AG09309 (cell line): ENCODE results near the gene ACER2.
"Not testable (repeated sequence)": the region's sequence is repeated elsewhere in the genome, so short reads cannot be mapped to it uniquely, and the experiment has no call there.

Source experiments
- DNase-seq: peaks from one replicate; pipeline ENCODE4 v3.0.0-alpha.2; 2010; ENCODE audit warnings: low read depth
- H3K4me3 ChIP-seq: 2 replicates; pipeline ENCODE4 v1.5.1; 2011; ENCODE audit warnings: mild to moderate bottlenecking, low read depth, low read length, moderate library complexity; ENCODE audit not compliant: control insufficient read depth
- TF ChIP-seq, protein P1 (sequence below): IDR thresholded peaks from 2 replicates; pipeline ENCODE4 v1.5.1; 2011; ENCODE audit warnings: mild to moderate bottlenecking, low read depth, low read length, inconsistent platforms; ENCODE audit not compliant: insufficient read depth, control insufficient read depth; ENCODE audit errors: missing control alignments

Gene ACER2

DNA sequence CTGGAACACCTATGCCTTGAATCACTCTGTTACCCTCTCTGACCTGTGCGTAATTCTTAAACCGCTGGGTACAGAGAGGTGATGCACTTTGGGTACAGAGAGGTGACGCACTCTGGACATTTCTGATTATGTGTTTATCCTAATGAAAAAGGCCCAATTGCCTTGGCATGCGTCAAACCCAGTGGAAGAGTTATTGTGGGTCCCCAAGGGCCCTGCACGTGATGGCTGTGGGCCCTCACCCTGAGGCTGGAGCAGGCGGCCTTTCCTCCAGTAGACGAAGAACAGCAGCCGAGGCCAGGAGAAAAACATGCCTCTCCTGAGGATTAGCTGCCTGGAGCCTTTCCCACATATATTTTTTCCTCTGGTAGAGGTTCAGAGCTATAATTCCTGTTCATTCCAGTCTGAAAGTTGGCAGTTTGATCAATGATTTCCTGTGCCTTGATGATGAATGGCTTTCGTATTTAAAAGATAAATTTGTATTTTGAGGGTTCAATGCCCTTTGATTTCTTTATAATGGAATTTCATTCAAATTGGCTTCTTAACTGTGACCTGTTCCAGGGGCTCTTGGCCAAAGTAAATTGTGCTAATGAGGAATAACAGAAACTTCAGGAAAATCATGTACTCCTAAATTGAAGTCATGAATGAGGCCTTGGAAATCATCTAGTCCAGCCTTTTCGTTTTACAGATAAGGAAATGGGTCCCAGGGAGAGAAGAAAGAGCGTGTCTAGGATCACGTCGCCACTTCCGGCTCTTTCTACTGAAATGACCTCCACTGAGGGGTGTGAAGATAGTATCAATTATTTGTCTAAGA lies 22.8 kb downstream of the ACER2 start:
- TF ChIP-seq, protein P1, sequence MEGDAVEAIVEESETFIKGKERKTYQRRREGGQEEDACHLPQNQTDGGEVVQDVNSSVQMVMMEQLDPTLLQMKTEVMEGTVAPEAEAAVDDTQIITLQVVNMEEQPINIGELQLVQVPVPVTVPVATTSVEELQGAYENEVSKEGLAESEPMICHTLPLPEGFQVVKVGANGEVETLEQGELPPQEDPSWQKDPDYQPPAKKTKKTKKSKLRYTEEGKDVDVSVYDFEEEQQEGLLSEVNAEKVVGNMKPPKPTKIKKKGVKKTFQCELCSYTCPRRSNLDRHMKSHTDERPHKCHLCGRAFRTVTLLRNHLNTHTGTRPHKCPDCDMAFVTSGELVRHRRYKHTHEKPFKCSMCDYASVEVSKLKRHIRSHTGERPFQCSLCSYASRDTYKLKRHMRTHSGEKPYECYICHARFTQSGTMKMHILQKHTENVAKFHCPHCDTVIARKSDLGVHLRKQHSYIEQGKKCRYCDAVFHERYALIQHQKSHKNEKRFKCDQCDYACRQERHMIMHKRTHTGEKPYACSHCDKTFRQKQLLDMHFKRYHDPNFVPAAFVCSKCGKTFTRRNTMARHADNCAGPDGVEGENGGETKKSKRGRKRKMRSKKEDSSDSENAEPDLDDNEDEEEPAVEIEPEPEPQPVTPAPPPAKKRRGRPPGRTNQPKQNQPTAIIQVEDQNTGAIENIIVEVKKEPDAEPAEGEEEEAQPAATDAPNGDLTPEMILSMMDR, result no peak
- no peak for DNase-seq
- no peak overlapping the region for H3K4me3 ChIP-seq

DNA sequence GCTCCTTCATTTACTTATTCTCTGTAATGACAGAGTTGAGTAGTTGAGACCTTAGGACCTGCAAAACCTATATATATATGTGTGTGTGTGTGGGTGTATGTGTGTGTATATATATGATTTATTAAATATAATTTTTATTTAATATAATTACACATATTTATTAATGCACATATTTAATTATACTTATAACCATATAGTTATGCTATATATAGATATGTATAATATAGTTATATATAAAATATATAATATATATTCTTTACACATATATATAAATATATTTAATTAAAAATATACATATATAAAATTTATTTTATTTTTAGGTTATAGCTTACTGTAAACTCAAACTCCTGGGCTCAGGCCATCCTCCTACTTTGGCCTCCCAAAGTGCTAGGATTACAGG lies 23.7 kb downstream of the ACER2 start:
- H3K4me3 ChIP-seq, result no peak overlapping the region
- DNase-seq, result no peak
- TF ChIP-seq, protein P1, result no peak

DNA sequence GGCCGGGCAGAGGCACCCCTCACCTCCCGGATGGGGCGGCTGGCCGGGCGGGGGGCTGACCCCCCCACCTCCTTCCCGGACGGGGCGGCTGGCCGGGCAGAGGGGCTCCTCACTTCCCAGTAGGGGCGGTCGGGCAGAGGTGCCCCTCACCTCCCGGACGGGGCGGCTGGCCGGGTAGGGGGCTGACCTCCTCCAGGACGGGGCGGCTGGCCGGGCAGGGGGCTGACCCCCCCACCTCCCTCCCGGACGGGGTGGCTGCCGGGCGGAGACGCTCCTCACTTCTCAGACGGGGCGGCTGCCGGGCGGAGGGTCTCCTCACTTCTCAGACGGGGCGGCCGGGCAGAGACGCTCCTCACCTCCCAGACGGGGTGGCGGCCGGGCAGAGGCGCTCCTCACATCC lies 24.9 kb downstream of the ACER2 start:
- not testable (repeated sequence) for DNase-seq, H3K4me3 ChIP-seq

DNA sequence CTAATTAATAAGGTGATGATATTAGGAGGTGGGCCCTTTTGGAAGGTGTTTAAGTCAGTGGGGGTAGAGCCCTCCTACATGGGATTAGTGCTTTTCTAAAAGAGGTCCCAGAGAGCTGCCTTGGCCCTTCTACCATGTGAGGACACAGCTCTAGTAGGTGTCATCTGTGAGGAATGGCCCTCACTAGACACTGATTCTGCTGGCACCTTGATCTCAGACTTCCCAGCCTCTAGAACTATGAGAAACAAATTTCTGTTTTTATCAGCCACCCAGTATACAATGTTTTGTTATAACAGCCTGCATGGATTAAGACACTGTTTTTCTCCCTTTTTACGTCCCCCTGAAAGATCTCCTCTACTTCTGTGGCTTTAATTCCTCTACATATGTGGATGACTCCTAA lies 31.6 kb downstream of the ACER2 start:
- no peak overlapping the region for H3K4me3 ChIP-seq
- no peak for DNase-seq
- TF ChIP-seq, protein P1, result no peak

DNA sequence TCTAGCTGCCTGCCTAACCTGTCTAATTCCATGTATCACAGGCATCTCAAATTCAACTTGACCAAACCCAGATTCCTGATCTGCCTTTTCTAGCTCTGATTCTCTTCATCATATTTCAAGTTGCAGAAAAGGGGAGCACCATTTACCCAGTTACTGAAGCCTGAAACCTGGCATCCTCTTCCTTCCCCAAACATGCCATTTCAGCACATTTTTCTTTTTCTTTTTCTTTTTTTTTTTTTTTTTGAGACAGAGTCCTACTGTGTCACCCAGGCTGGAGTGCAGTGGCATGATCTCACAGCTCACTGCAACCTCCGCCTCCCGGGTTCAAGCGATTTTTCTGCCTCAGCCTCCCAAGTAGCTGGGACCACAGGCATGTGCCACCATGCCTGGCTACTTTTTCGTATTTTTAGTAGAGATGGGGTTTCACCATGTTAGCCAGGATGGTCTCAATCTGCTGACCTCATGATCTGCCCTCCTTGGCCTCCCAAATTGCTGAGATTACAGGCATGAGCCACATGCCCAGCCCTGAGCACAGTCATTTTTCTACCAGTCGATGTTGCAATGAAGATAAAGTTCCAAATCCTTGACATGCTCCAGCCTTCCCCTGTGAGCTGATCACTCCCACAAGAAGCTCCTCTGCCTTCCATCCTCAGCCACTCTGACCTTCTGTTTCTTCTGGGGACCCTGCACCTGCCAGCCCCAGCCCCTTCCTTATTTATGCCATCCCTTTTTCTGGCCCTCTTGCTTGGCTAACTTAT lies 32.2 kb downstream of the ACER2 start:
- TF ChIP-seq, protein P1, result no peak
- H3K4me3 ChIP-seq, result no peak overlapping the region
- no peak for DNase-seq

DNA sequence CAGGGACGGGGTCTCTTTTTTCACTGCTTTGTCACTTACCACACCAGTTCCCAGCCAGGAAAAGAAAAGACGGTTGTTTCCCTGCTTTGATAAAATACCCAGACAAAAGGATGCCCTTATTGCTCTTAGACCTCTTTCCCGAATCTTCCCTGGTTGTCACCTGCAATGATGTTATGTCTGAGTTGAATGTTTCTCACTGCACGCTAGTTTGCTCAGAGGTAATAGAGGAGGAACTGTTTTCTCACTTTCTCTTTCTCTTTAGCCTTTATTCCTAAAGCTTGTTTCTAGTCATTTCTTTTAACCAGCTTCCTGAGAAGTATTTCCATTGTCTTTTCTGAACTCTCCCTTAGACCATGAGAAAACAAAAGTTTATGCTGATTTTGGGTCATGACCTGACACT lies 32.9 kb downstream of the ACER2 start:
- TF ChIP-seq, protein P1, result no peak
- no peak overlapping the region for H3K4me3 ChIP-seq
- no peak for DNase-seq

DNA sequence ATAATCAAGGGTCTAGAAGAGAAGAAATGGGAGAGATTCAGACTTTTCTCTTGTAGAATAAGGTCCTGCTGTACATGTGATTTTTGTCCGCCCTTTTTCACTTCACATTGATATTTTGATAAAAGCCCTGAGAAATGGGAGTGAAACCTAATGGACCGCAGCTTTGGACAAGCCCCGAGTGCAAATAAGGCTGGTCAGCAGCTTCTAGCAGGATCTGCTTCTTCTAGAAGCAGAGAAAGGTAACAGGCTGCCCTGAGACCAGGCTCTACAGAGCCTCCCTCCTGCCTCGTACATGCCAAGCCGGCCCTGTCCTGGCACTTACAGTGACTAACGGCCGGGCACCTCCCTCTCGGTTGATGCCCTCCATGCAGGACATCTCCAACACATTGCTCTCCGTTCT lies 33.4 kb downstream of the ACER2 start:
- H3K4me3 ChIP-seq, result no peak overlapping the region
- TF ChIP-seq, protein P1, result no peak
- DNase-seq, result no peak
